ENCODE data around the gene SEMA5A. TPM values are rescaled to one million over a fixed set of nuclear protein-coding genes. Genes with fewer than 3 reads are reported as not detected.

Gene SEMA5A
- polyA plus RNA-seq, 1 experiment: 98.4 TPM

- ChIA-PET CTCF (no interaction called here), POLR2A (no interaction called here)
- TF ChIP-seq, protein P1, sequence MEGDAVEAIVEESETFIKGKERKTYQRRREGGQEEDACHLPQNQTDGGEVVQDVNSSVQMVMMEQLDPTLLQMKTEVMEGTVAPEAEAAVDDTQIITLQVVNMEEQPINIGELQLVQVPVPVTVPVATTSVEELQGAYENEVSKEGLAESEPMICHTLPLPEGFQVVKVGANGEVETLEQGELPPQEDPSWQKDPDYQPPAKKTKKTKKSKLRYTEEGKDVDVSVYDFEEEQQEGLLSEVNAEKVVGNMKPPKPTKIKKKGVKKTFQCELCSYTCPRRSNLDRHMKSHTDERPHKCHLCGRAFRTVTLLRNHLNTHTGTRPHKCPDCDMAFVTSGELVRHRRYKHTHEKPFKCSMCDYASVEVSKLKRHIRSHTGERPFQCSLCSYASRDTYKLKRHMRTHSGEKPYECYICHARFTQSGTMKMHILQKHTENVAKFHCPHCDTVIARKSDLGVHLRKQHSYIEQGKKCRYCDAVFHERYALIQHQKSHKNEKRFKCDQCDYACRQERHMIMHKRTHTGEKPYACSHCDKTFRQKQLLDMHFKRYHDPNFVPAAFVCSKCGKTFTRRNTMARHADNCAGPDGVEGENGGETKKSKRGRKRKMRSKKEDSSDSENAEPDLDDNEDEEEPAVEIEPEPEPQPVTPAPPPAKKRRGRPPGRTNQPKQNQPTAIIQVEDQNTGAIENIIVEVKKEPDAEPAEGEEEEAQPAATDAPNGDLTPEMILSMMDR (IDR thresholded peaks at IDR 0.05; ENCODE audit: insufficient read depth, low read depth, low read length): no peak
- no peaks in the 10 kb centered on the region for H3K27me3 ChIP-seq (ENCODE audit: control insufficient read depth, insufficient read depth, low read length)
- H3K36me3 ChIP-seq (ENCODE audit: control insufficient read depth, insufficient read depth, low read length): peaks cover 3% of the 10 kb centered on the region; the same call in 1 of the 2 replicates
- H3K4me3 ChIP-seq (ENCODE audit: low read depth, low read length): no peak overlapping the region
- no peak for DNase-seq (ENCODE audit: low read depth)
These were observed 147.6 kb downstream of the SEMA5A start for GRCh38 chr5:9398227-9398626.

DNA sequence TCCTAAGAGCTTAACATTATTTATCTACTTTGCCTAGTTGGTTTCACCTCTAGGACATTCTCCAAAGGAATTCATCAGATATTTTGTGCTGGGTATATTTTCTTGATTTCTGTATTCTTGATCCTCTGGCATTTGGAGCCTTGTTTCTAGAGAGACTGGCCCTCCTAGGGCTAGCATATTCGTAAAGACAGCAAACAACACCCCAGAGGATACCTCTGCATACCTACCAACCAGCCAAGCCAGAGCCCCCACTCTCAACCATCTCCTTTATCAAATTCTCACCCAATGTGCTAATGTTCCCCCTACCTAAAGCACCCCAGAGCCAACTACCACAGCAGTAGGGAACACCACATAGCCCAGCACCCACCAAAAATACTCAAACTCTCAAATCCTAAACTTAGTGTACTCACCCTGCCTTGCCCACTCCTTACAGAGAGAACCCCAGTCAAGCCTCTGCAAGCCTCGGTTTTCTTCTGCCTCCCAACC is 149.5 kb downstream of the SEMA5A start:
- TF ChIP-seq, protein P1 (IDR thresholded peaks at IDR 0.05; ENCODE audit: insufficient read depth, low read depth, low read length): no peak
- POLR2A ChIA-PET: no interaction called here
- CTCF ChIA-PET: no interaction called here

DNA sequence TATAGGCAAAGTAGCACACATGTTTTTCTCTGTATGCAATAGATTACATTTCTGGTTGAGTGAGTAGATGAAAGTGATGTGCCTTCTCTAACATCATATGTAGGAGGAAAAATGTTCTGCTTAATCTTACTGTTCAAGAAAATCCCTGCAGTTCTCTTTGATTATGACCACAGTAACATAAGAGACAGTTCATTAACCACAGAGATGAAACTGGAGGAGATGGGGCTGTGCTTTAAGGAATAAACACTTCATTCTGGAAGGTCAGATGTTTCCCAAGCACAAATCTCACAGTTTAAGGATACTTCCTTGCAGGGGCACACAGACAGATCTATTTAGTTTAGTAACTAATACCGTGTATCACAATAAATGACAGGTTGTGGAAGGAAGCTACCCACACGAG is 150.2 kb downstream of the SEMA5A start:
- TF ChIP-seq, protein P1 (IDR thresholded peaks at IDR 0.05; ENCODE audit: insufficient read depth, low read depth, low read length): no peak
- no peaks in the 10 kb centered on the region for H3K27me3 ChIP-seq (ENCODE audit: control insufficient read depth, insufficient read depth, low read length)
- peaks cover 2% of the 10 kb centered on the region; the same call in 1 of the 2 replicates for H3K36me3 ChIP-seq (ENCODE audit: control insufficient read depth, insufficient read depth, low read length)
- DNase-seq (ENCODE audit: low read depth): no peak
- ChIA-PET POLR2A (no interaction called here), CTCF (interaction anchor here (0.7 kb wide), 2 partner anchors 36 to 116 kb away, joined by 3 read pairs; no protein-coding TSS in a partner anchor)
- H3K4me3 ChIP-seq (ENCODE audit: low read depth, low read length): no peak overlapping the region

More for the DNA sequence above, 149.5 kb downstream of the SEMA5A start:
- Histone ChIP-seq H3K36me3 (ENCODE audit: control insufficient read depth, insufficient read depth, low read length) (peaks cover 2% of the 10 kb centered on the region; the same call in 1 of the 2 replicates), H3K27me3 (ENCODE audit: control insufficient read depth, insufficient read depth, low read length) (no peaks in the 10 kb centered on the region), H3K4me3 (ENCODE audit: low read depth, low read length) (no peak overlapping the region)
- DNase-seq (ENCODE audit: low read depth): no peak

DNA sequence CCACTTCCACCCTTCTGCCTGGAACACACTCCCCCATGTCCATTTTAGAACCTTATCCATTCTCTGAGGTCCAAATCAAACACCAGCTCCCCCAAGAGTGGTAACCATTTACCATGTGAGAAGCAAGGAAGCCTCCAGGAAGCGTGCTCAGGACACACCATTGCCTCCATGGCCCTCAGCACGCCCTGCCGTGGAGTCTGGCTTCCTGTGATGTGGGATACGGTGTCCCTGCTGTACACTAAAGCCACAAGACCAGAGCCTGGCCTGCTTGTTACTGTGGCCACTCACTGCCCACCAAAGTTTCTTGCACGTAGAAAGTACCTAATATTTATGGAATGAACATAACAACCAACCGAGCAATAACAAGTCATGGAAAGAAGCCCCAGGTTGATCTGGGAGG is 151.7 kb downstream of the SEMA5A start:
- ChIA-PET POLR2A (no interaction called here), CTCF (no interaction called here)
- Histone ChIP-seq H3K27me3 (ENCODE audit: control insufficient read depth, insufficient read depth, low read length) (no peaks in the 10 kb centered on the region), H3K4me3 (ENCODE audit: low read depth, low read length) (no peak overlapping the region), H3K36me3 (ENCODE audit: control insufficient read depth, insufficient read depth, low read length) (peaks cover 2% of the 10 kb centered on the region; the same call in 1 of the 2 replicates)
- DNase-seq (ENCODE audit: low read depth): no peak
- TF ChIP-seq, protein P1 (IDR thresholded peaks at IDR 0.05; ENCODE audit: insufficient read depth, low read depth, low read length): no peak

GRCh38 chr5:9392625-9393024 is 153.2 kb downstream of the SEMA5A start:
- TF ChIP-seq, protein P1 (IDR thresholded peaks at IDR 0.05; ENCODE audit: insufficient read depth, low read depth, low read length): no peak
- Histone ChIP-seq H3K4me3 (ENCODE audit: low read depth, low read length) (no peak overlapping the region), H3K27me3 (ENCODE audit: control insufficient read depth, insufficient read depth, low read length) (no peaks in the 10 kb centered on the region), H3K36me3 (ENCODE audit: control insufficient read depth, insufficient read depth, low read length) (peaks cover 2% of the 10 kb centered on the region; the same call in 1 of the 2 replicates)
- no peak for DNase-seq (ENCODE audit: low read depth)
- CTCF ChIA-PET: no interaction called here
- POLR2A ChIA-PET: no interaction called here

Data from BJ (cell line).